Germinal center (tissue), 1 donor: ENCODE measurements around the gene WRAP73.
A peak's percentile ranks its signal among the peaks of the same experiment; 100 is the strongest.
"Not testable (repeated sequence)": the region's sequence is repeated elsewhere in the genome, so short reads cannot be mapped to it uniquely, and the experiment has no call there.

Source experiments
- DNase-seq: peaks from one replicate; pipeline ENCODE4 v3.0.0; 2012; ENCODE audit warnings: mixed read lengths, low spot score

Gene WRAP73

GRCh38 chr1:3630161-3630611, 19.7 kb downstream of the WRAP73 start:
- DNase-seq, result no peak

GRCh38 chr1:3629561-3630160, 20.2 kb downstream of the WRAP73 start:
- no peak for DNase-seq

- no peak for DNase-seq
These were observed 21.5 kb downstream of the WRAP73 start for GRCh38 chr1:3628445-3628844.

- DNase-seq, result no peak
These were observed 22.2 kb downstream of the WRAP73 start for GRCh38 chr1:3627515-3628253.

- DNase-seq, result no peak
These were observed 23.9 kb downstream of the WRAP73 start for GRCh38 chr1:3626025-3626424.

GRCh38 chr1:3625151-3625907, 24.6 kb downstream of the WRAP73 start:
- DNase-seq, result no peak

GRCh38 chr1:3624200-3625136, 25.4 kb downstream of the WRAP73 start, which contains the start of gene TPRG1L:
TSS of gene TPRG1L (plus strand) at chr1:3625015. CDS start at chr1:3625073, 58 bp downstream.
- peak; percentile 100 for DNase-seq

GRCh38 chr1:3623441-3624199, 26.3 kb downstream of the WRAP73 start:
- DNase-seq, result no peak

GRCh38 chr1:3622102-3622501, 27.8 kb downstream of the WRAP73 start:
- not testable (repeated sequence) for DNase-seq

- DNase-seq, result not testable (repeated sequence)
These were observed 28.7 kb downstream of the WRAP73 start for GRCh38 chr1:3621151-3621671.

- DNase-seq, result no peak
These were observed 29.2 kb downstream of the WRAP73 start for GRCh38 chr1:3620708-3621107.

GRCh38 chr1:3618881-3619671, 30.8 kb downstream of the WRAP73 start:
- peak; percentile 88 for DNase-seq

- no peak for DNase-seq
These were observed 31.4 kb downstream of the WRAP73 start for GRCh38 chr1:3618531-3618880.

- no peak for DNase-seq
These were observed 32.0 kb downstream of the WRAP73 start for GRCh38 chr1:3617806-3618345.

- no peak for DNase-seq
These were observed 33.0 kb downstream of the WRAP73 start for GRCh38 chr1:3616861-3617260.

GRCh38 chr1:3614755-3615742, 34.9 kb downstream of the WRAP73 start:
- peak; percentile 22 for DNase-seq

GRCh38 chr1:3612123-3612522, 37.8 kb downstream of the WRAP73 start:
- no peak for DNase-seq
